ENCODE data around the gene PERM1. TPM values are rescaled to one million over a fixed set of nuclear protein-coding genes. Genes with fewer than 3 reads are reported as not detected.

Gene PERM1
- total and polyA plus RNA-seq, 9 of the 15 experiments (the other 6 are each of a cell fraction or from before 2014, with no cell fraction given), result not detected

DNA sequence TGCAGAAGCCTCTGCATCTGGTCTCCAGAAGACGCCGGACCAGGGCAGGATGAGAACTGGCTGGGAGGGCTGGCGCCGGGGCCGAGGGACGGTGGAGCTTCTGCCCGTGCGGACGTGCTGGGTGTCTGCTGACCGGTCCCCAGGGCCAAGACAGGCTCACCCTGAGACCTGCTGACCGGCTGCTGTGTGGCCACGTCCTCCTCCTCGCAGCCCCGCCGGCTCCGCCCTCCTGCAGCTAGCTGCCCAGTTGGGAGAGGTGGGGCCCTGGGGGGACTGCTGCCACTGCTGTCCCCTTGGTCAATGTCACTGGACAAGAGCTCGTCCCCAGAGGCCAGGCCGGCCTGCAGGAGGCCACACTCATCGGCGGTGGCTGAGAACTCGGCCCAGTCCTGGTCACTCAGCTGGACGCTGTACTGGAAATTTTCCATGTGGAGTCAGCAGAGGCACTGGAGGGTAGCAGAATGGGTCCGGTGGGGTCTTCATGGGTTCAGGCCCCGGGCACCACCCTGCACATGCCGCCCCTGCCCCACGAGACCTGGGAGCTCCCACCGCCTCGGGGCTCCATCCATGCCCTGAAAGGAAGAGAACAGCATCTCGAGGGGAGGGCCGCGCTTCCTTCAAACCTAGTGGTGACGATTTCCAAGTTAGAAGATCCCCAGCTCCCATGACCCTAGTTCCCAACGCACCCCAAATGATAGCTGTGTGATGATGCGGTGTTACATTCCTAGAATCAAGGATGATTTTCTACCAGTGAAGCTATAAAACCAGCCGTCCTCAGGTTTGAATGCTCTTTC lies 1.1 kb downstream of the PERM1 start (continued):
- TF ChIP-seq PHF8 (IDR thresholded peaks at IDR 0.05; ENCODE audit: borderline replicate concordance, low read length) (peak; percentile 24; the same call in 1 of the 2 replicates), ATF1 (CRISPR knock-in tag; IDR thresholded peaks at IDR 0.05) (no peak), ATF1 (tag; IDR thresholded peaks at IDR 0.05) (no peak), KDM5B (IDR thresholded peaks at IDR 0.05; ENCODE audit: insufficient replicate concordance, low read depth, low read length) (no peak), KDM4B (IDR thresholded peaks at IDR 0.05; ENCODE audit: borderline replicate concordance in 2 of 2, low read depth in 1 of 2) (no peak), EP400 (IDR thresholded peaks at IDR 0.05) (no peak), ELF4 (CRISPR knock-in tag; IDR thresholded peaks at IDR 0.05) (no peak), ZNF3 (CRISPR knock-in tag; IDR thresholded peaks at IDR 0.05) (no peak), FIP1L1 (IDR thresholded peaks at IDR 0.05; ENCODE audit: low read depth, low read length, poor library complexity, severe bottlenecking) (peak; percentile 46), ARHGAP35 (IDR thresholded peaks at IDR 0.05; ENCODE audit: partially characterized antibody) (no peak)
- TF ChIP-seq, protein P1, sequence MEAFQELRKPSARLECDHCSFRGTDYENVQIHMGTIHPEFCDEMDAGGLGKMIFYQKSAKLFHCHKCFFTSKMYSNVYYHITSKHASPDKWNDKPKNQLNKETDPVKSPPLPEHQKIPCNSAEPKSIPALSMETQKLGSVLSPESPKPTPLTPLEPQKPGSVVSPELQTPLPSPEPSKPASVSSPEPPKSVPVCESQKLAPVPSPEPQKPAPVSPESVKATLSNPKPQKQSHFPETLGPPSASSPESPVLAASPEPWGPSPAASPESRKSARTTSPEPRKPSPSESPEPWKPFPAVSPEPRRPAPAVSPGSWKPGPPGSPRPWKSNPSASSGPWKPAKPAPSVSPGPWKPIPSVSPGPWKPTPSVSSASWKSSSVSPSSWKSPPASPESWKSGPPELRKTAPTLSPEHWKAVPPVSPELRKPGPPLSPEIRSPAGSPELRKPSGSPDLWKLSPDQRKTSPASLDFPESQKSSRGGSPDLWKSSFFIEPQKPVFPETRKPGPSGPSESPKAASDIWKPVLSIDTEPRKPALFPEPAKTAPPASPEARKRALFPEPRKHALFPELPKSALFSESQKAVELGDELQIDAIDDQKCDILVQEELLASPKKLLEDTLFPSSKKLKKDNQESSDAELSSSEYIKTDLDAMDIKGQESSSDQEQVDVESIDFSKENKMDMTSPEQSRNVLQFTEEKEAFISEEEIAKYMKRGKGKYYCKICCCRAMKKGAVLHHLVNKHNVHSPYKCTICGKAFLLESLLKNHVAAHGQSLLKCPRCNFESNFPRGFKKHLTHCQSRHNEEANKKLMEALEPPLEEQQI (IDR thresholded peaks at IDR 0.05), result no peak

Measured in K562 (cell line).